NCI-H1436 treated with DMSO at 0.1 percent for 48 hours (cell line): ENCODE measurements around the gene TMEM145.
"Not testable (repeated sequence)": the region's sequence is repeated elsewhere in the genome, so short reads cannot be mapped to it uniquely, and the experiment has no call there.

Experiments used
- DNase-seq: peaks from one replicate; lab custom pipeline; 2025; lab: John Stamatoyannopoulos, UW

Gene TMEM145

GRCh38 chr19:42313840-42314755 lies 989 bp downstream of the TMEM145 start:
- DNase-seq, result no peak

GRCh38 chr19:42315024-42315423 lies 1.9 kb downstream of the TMEM145 start:
- no peak for DNase-seq

GRCh38 chr19:42316223-42317211 lies 3.4 kb downstream of the TMEM145 start:
- DNase-seq, result no peak

- no peak for DNase-seq
These were observed 4.4 kb downstream of the TMEM145 start for GRCh38 chr19:42317535-42317934.

- DNase-seq, result no peak
These were observed 9.2 kb downstream of the TMEM145 start for GRCh38 chr19:42322305-42322704.

GRCh38 chr19:42323473-42323851 lies 10.4 kb downstream of the TMEM145 start:
- DNase-seq, result no peak

GRCh38 chr19:42323852-42324654 lies 10.9 kb downstream of the TMEM145 start:
- DNase-seq, result no peak

- DNase-seq, result no peak
These were observed 11.7 kb downstream of the TMEM145 start for GRCh38 chr19:42324655-42325307.

GRCh38 chr19:42325308-42325895 lies 12.3 kb downstream of the TMEM145 start, which contains the start of gene MEGF8:
Gene MEGF8, plus strand, starts transcription at chr19:42325635. Its CDS starts 609 bp downstream, at chr19:42326244.
- DNase-seq, result peak; percentile 98

GRCh38 chr19:42325896-42326771 lies 13.0 kb downstream of the TMEM145 start:
- DNase-seq, result no peak

GRCh38 chr19:42326969-42327368 lies 13.9 kb downstream of the TMEM145 start:
- no peak for DNase-seq

GRCh38 chr19:42327381-42327780 lies 14.3 kb downstream of the TMEM145 start:
- no peak for DNase-seq

- no peak for DNase-seq
These were observed 15.0 kb downstream of the TMEM145 start for GRCh38 chr19:42328106-42328505.

- no peak for DNase-seq
These were observed 15.7 kb downstream of the TMEM145 start for GRCh38 chr19:42328854-42329253.

GRCh38 chr19:42330241-42330711 lies 17.2 kb downstream of the TMEM145 start:
- no peak for DNase-seq

GRCh38 chr19:42331333-42331732 lies 18.2 kb downstream of the TMEM145 start:
- not testable (repeated sequence) for DNase-seq

- no peak for DNase-seq
These were observed 18.9 kb downstream of the TMEM145 start for GRCh38 chr19:42332059-42332458.

- DNase-seq, result no peak
These were observed 19.9 kb downstream of the TMEM145 start for GRCh38 chr19:42333018-42333417.

- no peak for DNase-seq
These were observed 21.0 kb downstream of the TMEM145 start for GRCh38 chr19:42333975-42334696.
